T-cell (primary cell): ENCODE measurements around the gene PFDN6. TPM values are rescaled to one million over a fixed set of nuclear protein-coding genes. Genes with fewer than 3 reads are reported as not detected.

Source experiments
- ATAC-seq, 4 experiments: fragments of 200-7000 bp in 3 of 4; fragments of 150-1000 bp in 1 of 4; cut with Tn5 transposase; replicated peaks in 1 of 4; 1 replicate in 3 of 4; 2 replicates in 1 of 4; pipeline ENCODE4 v1.10.0; 2021; ENCODE audit warnings: moderate library complexity in 3 of 4, mild to moderate bottlenecking in 2 of 4, moderate number of reproducible peaks in 1 of 4
- CTCF ChIA-PET, 2 donors: fragments of 300-600 bp; sonication (Branson Sonifier 250); formaldehyde crosslinking; loops; one replicate each; lab custom pipeline; 2022; ENCODE audit warnings: antibody characterized with exemption in 2 of 2; lab: Charles Lee
- POLR2A ChIA-PET, 2 donors: fragments of 300-600 bp; sonication (Branson Sonifier 250); formaldehyde crosslinking; loops; one replicate each; lab custom pipeline; 2022; ENCODE audit warnings: antibody characterized with exemption in 2 of 2; lab: Charles Lee
- DNase-seq, 35 experiments: peaks; one replicate each; pipeline versions ENCODE4 v3.0.0 to v3.0.0-alpha.2; 2013 to 2023
- H3K27ac ChIP-seq: one replicate; pipeline ENCODE4 v1.5.1; 2013; ENCODE audit warnings: low read length
- H3K27me3 ChIP-seq, 2 experiments: replicated peaks in 1 of 2; 1 replicate in 1 of 2; 2 replicates in 1 of 2; pipeline versions ENCODE4 v1.6.1 to v1.7.0; 2013; ENCODE audit warnings: low read length in 1 of 2, mixed read lengths in 1 of 2; ENCODE audit not compliant: control insufficient read depth in 2 of 2, insufficient read depth in 2 of 2; ENCODE audit errors: extremely low read depth in 1 of 2
- H3K36me3 ChIP-seq, 2 donors: 1 replicate in 1 of 2; 2 replicates in 1 of 2; pipeline versions ENCODE4 v1.6.1 to v1.7.0; 2013; ENCODE audit warnings: low read length in 1 of 2; ENCODE audit not compliant: control insufficient read depth in 2 of 2, insufficient read depth in 1 of 2; ENCODE audit errors: extremely low read depth in 1 of 2
- H3K4me1 ChIP-seq, 2 experiments: 1 replicate in 1 of 2; 2 replicates in 1 of 2; pipeline versions ENCODE4 v1.6.1 to v1.7.0; 2013; ENCODE audit warnings: low read length in 2 of 2, mixed read lengths in 1 of 2; ENCODE audit not compliant: insufficient read depth in 2 of 2, control insufficient read depth in 1 of 2; ENCODE audit errors: extremely low read depth in 1 of 2
- H3K4me3 ChIP-seq, 2 donors: 1 replicate in 1 of 2; 2 replicates in 1 of 2; pipeline versions ENCODE4 v1.5.1 to v1.7.0; 2013; ENCODE audit warnings: mild to moderate bottlenecking in 2 of 2, low read length in 1 of 2, moderate library complexity in 1 of 2; ENCODE audit not compliant: control insufficient read depth in 1 of 2; ENCODE audit errors: extremely low read depth in 1 of 2
- H3K9me3 ChIP-seq: 2 replicates; pipeline ENCODE4 v1.7.0; 2013
- H3K27ac Mint-ChIP-seq, 2 donors: one replicate each; pipeline ENCODE4 v1.8.0; 2020 to 2021; ENCODE audit warnings: mild to moderate bottlenecking in 2 of 2, mixed read lengths in 2 of 2
- H3K27me3 Mint-ChIP-seq, 2 donors: one replicate each; pipeline ENCODE4 v1.8.0; 2021 to 2022; ENCODE audit warnings: mixed read lengths in 2 of 2
- H3K36me3 Mint-ChIP-seq: one replicate; pipeline ENCODE4 v1.8.0; 2021; ENCODE audit warnings: mixed read lengths
- H3K4me1 Mint-ChIP-seq, 3 donors: one replicate each; pipeline ENCODE4 v1.8.0; 2020 to 2022; ENCODE audit warnings: mixed read lengths in 3 of 3, mild to moderate bottlenecking in 1 of 3
- H3K4me3 Mint-ChIP-seq, 3 donors: one replicate each; pipeline ENCODE4 v1.8.0; 2020 to 2022; ENCODE audit warnings: mild to moderate bottlenecking in 3 of 3, mixed read lengths in 3 of 3, moderate library complexity in 3 of 3
- H3K9me3 Mint-ChIP-seq, 3 donors: one replicate each; pipeline ENCODE4 v1.8.0; 2020 to 2022; ENCODE audit warnings: mixed read lengths in 3 of 3
- WGBS: methylation state at CpG from one replicate; pipeline ENCODE4 v1.1.5; 2013; ENCODE audit warnings: missing lambda C conversion rate; ENCODE audit not compliant: insufficient coverage; 5-methylcytosine and 5-hydroxymethylcytosine counted together
- total RNA-seq, 35 experiments: library from RNA in 6 of 35; stranded (reverse) in 6 of 35; fragments of 120-200 nt in 1 of 35; gene quantifications; one replicate each; pipeline versions ENCODE4 v1.2.1 to v1.2.4 and lab custom pipeline; 2013 to 2026

PFDN6 gene
- total RNA-seq, 5 donors from 2014 or later (not counting 1 experiment from before 2014, with no cell fraction given), result 16.1 to 51.4 (median 40.5) TPM

- no peaks in the 10 kb centered on the region for H3K27me3 Mint-ChIP-seq
- peak overlapping the region; percentile 65 for H3K27ac ChIP-seq
- peak overlapping the region; percentile 93 to 96 (median 96) for H3K4me3 Mint-ChIP-seq
- ChIA-PET CTCF (interaction anchor here (0.5 to 2.4 kb wide), 9 partner anchors 9 to 435 kb away, joined by 4 to 11 read pairs (median 6); partner anchors contain the start of genes ZBTB22 (in 2 of the 2), B3GALT4 (in 1 of the 2), RPS18 (in 1 of the 2) and VPS52 (in 1 of the 2)), POLR2A (interaction anchor here (0.5 to 2.8 kb wide), 5 partner anchors 12 to 56 kb away, joined by 3 to 10 read pairs (median 3); partner anchors contain the start of gene B3GALT4 (in 2 of the 2))
- DNase-seq, result no peak
- no peaks in the 10 kb centered on the region for H3K27me3 ChIP-seq
- H3K36me3 Mint-ChIP-seq, result peaks cover 39% of the 10 kb centered on the region
- ATAC-seq, result peak in 1 of 4 experiments; percentile 25
- peak overlapping the region; percentile 92 to 96 for H3K27ac Mint-ChIP-seq
- peaks cover 44 to 50% (median 47%) of the 10 kb centered on the region in 3 donors for H3K4me1 Mint-ChIP-seq
- H3K36me3 ChIP-seq, result peaks cover 8 to 52% of the 10 kb centered on the region in 2 donors
- H3K9me3 Mint-ChIP-seq, result no peaks in the 10 kb centered on the region
- peaks cover 13 to 33% of the 10 kb centered on the region in 2 experiments for H3K4me1 ChIP-seq
- no peaks in the 10 kb centered on the region for H3K9me3 ChIP-seq
- WGBS, result 0% methylated on average over 4 of the region's 14 CpGs
- peak overlapping the region; percentile 82 to 97 for H3K4me3 ChIP-seq
Observed at GRCh38 chr6:33289784-33290315, 449 bp downstream of the PFDN6 start.

GRCh38 chr6:33290459-33290858 is 1.1 kb downstream of the PFDN6 start:
- ChIA-PET POLR2A (interaction anchor here in 1 of 2 donors (2.8 kb wide), 1 partner anchor 13 kb away, joined by 10 read pairs; the partner anchor contains the start of gene B3GALT4), CTCF (interaction anchor here in 1 of 2 donors (1.0 kb wide), 1 partner anchor 9 kb away, joined by 3 read pairs; no protein-coding TSS in a partner anchor)
- H3K4me1 ChIP-seq, result peaks cover 13 to 33% of the 10 kb centered on the region in 2 experiments
- DNase-seq (no peak), ATAC-seq (no peak)
- Mint-ChIP-seq H3K9me3 (no peaks in the 10 kb centered on the region), H3K4me3 (peak overlapping the region; percentile 93 to 96 (median 96)), H3K4me1 (peaks cover 44 to 51% (median 47%) of the 10 kb centered on the region in 3 donors), H3K36me3 (peaks cover 39% of the 10 kb centered on the region), H3K27me3 (no peaks in the 10 kb centered on the region), H3K27ac (peak overlapping the region; percentile 92 to 96)
- H3K4me3 ChIP-seq, result peak overlapping the region in 1 of 2 donors; percentile 97
- peaks cover 8 to 54% of the 10 kb centered on the region in 2 donors for H3K36me3 ChIP-seq
- 100% methylated on average over 1 of the region's 7 CpGs for WGBS
- H3K27ac ChIP-seq, result peak overlapping the region; percentile 65
- no peaks in the 10 kb centered on the region for H3K27me3 ChIP-seq
- no peaks in the 10 kb centered on the region for H3K9me3 ChIP-seq

GRCh38 chr6:33292996-33293682 is 3.7 kb downstream of the PFDN6 start:
- H3K9me3 Mint-ChIP-seq, result no peaks in the 10 kb centered on the region
- DNase-seq, result no peak
- peaks cover 44 to 55% (median 48%) of the 10 kb centered on the region in 3 donors for H3K4me1 Mint-ChIP-seq
- no peak overlapping the region for H3K27ac Mint-ChIP-seq
- no peak overlapping the region for H3K27ac ChIP-seq
- H3K9me3 ChIP-seq, result no peaks in the 10 kb centered on the region
- 100% methylated on average over 3 of the region's 16 CpGs for WGBS
- H3K4me3 Mint-ChIP-seq, result no peak overlapping the region
- ChIA-PET POLR2A (no interaction called here), CTCF (no interaction called here)
- no peak for ATAC-seq
- H3K36me3 ChIP-seq, result peaks cover 3 to 61% of the 10 kb centered on the region in 2 donors
- H3K4me3 ChIP-seq, result no peak overlapping the region
- H3K27me3 ChIP-seq, result no peaks in the 10 kb centered on the region
- H3K27me3 Mint-ChIP-seq, result no peaks in the 10 kb centered on the region
- peaks cover 33% of the 10 kb centered on the region for H3K36me3 Mint-ChIP-seq
- peaks cover 15 to 38% of the 10 kb centered on the region in 2 experiments for H3K4me1 ChIP-seq

- Histone ChIP-seq H3K4me3 (no peak overlapping the region), H3K27me3 (no peaks in the 10 kb centered on the region), H3K36me3 (peaks cover 3 to 61% of the 10 kb centered on the region in 2 donors), H3K27ac (no peak overlapping the region), H3K4me1 (peaks cover 13 to 31% of the 10 kb centered on the region in 2 experiments), H3K9me3 (no peaks in the 10 kb centered on the region)
- CTCF ChIA-PET, result no interaction called here
- Mint-ChIP-seq H3K4me1 (peaks cover 38 to 47% (median 41%) of the 10 kb centered on the region in 3 donors), H3K9me3 (no peaks in the 10 kb centered on the region), H3K4me3 (no peak overlapping the region), H3K27me3 (no peaks in the 10 kb centered on the region), H3K27ac (peak overlapping the region; percentile 41 to 49), H3K36me3 (peaks cover 30% of the 10 kb centered on the region)
- ATAC-seq (no peak), DNase-seq (no peak)
- POLR2A ChIA-PET, result no interaction called here
- WGBS, result 97% methylated on average over 8 of the region's 10 CpGs
Observed at GRCh38 chr6:33294086-33294823, 4.9 kb downstream of the PFDN6 start.

- ChIA-PET CTCF (interaction anchor here in 1 of 2 donors (1.0 kb wide), 1 partner anchor 101 kb away, joined by 3 read pairs; no protein-coding TSS in a partner anchor), POLR2A (interaction anchor here in 1 of 2 donors (0.5 to 1.2 kb wide), 2 partner anchors 13 to 85 kb away, joined by 3 to 4 read pairs; no protein-coding TSS in a partner anchor)
- H3K4me1 ChIP-seq, result peaks cover 7 to 33% of the 10 kb centered on the region in 2 experiments
- peak overlapping the region in 1 of 3 donors; percentile 15 for H3K4me3 Mint-ChIP-seq
- no peaks in the 10 kb centered on the region for H3K9me3 ChIP-seq
- H3K27ac Mint-ChIP-seq, result peak overlapping the region; percentile 55 to 80
- no peaks in the 10 kb centered on the region for H3K9me3 Mint-ChIP-seq
- no peak overlapping the region for H3K4me3 ChIP-seq
- ATAC-seq, result no peak
- no peak overlapping the region for H3K27ac ChIP-seq
- H3K27me3 Mint-ChIP-seq, result no peaks in the 10 kb centered on the region
- peaks cover 0 to 58% of the 10 kb centered on the region in 2 donors for H3K36me3 ChIP-seq
- no peak for DNase-seq
- WGBS, result 87% methylated on average over 6 of the region's 15 CpGs
- peaks cover 33% of the 10 kb centered on the region for H3K36me3 Mint-ChIP-seq
- peaks cover 33 to 47% (median 38%) of the 10 kb centered on the region in 3 donors for H3K4me1 Mint-ChIP-seq
- H3K27me3 ChIP-seq, result no peaks in the 10 kb centered on the region
Observed at GRCh38 chr6:33295621-33296369, 6.4 kb downstream of the PFDN6 start.
